Fibroblast of pulmonary artery (primary cell): ENCODE measurements around the gene ABCD2.
"Not testable (repeated sequence)": the region's sequence is repeated elsewhere in the genome, so short reads cannot be mapped to it uniquely, and the experiment has no call there.

Experiments used
- DNase-seq: peaks from one replicate; pipeline ENCODE4 v3.0.0-alpha.2; 2010; ENCODE audit warnings: low read depth
- H3K4me3 ChIP-seq: replicated peaks from 2 replicates; pipeline ENCODE4 v1.5.1; 2011; ENCODE audit warnings: low read depth, mild to moderate bottlenecking, control low read depth, low read length, moderate library complexity
- TF ChIP-seq, protein P1 (sequence below): IDR thresholded peaks from 2 replicates; pipeline ENCODE4 v1.5.1; 2011; ENCODE audit warnings: mild to moderate bottlenecking, control low read depth, low read length, inconsistent platforms; ENCODE audit errors: missing control alignments

The ABCD2 gene

DNA sequence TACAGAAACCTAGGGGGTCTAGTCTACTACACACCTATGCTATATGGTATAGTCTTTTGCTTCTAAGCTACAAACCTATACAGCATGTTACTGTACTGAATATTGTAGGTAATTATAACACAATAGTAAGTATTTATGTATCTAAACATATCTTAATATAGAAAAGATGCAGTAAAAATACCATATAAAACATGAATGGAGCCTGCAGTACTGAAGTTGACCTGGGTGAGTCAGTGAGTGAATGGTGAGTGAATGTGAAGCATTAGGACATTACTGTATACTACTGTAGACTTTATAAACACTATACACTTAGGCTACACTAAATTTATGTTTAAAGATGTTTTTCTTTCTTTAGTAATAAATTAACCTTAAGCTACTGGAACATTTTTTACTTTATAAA, 13.1 kb upstream of the ABCD2 start:
- TF ChIP-seq, protein P1, sequence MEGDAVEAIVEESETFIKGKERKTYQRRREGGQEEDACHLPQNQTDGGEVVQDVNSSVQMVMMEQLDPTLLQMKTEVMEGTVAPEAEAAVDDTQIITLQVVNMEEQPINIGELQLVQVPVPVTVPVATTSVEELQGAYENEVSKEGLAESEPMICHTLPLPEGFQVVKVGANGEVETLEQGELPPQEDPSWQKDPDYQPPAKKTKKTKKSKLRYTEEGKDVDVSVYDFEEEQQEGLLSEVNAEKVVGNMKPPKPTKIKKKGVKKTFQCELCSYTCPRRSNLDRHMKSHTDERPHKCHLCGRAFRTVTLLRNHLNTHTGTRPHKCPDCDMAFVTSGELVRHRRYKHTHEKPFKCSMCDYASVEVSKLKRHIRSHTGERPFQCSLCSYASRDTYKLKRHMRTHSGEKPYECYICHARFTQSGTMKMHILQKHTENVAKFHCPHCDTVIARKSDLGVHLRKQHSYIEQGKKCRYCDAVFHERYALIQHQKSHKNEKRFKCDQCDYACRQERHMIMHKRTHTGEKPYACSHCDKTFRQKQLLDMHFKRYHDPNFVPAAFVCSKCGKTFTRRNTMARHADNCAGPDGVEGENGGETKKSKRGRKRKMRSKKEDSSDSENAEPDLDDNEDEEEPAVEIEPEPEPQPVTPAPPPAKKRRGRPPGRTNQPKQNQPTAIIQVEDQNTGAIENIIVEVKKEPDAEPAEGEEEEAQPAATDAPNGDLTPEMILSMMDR: no peak
- no peak overlapping the region for H3K4me3 ChIP-seq
- DNase-seq: no peak

DNA sequence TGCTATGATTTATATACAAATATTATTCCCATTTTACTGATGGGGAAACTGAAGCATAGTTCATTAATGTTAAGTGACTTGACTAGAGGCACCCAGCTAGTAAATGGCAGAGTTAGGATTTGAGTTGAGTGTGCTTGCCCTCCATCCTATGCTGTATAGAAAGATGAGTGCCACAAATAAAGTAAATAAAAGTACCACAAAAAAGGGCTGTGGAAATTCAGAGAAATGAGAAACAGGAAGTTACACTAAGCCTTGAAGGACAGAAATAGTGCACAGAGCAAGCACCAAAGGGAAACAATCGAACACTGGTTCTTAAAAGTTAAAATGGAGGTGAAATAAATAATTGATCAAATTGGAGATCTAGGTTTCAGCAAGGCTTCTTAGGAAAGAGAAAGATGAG, 9.2 kb upstream of the ABCD2 start:
- no peak overlapping the region for H3K4me3 ChIP-seq
- no peak for DNase-seq
- TF ChIP-seq, protein P1: no peak

DNA sequence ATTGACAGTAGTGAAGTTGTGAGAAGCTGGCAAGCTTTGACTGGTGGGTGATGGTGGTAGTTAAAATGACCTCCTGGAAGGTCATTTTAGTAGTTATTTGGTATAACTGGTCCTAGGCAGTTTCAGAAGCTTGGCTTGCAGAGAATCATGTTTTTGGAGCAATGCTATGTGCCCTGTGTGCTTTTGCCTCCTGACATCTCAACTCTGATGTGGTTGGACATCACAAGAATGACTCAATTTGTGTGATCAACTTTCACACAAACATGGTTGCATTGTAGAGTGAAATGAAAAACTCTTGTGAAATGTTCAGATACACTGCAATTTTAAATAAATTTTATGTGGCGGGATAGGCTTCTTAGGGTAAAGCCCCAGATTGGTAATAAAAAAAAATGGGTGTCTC, 8.3 kb upstream of the ABCD2 start:
- TF ChIP-seq, protein P1: no peak
- no peak overlapping the region for H3K4me3 ChIP-seq
- DNase-seq: no peak

DNA sequence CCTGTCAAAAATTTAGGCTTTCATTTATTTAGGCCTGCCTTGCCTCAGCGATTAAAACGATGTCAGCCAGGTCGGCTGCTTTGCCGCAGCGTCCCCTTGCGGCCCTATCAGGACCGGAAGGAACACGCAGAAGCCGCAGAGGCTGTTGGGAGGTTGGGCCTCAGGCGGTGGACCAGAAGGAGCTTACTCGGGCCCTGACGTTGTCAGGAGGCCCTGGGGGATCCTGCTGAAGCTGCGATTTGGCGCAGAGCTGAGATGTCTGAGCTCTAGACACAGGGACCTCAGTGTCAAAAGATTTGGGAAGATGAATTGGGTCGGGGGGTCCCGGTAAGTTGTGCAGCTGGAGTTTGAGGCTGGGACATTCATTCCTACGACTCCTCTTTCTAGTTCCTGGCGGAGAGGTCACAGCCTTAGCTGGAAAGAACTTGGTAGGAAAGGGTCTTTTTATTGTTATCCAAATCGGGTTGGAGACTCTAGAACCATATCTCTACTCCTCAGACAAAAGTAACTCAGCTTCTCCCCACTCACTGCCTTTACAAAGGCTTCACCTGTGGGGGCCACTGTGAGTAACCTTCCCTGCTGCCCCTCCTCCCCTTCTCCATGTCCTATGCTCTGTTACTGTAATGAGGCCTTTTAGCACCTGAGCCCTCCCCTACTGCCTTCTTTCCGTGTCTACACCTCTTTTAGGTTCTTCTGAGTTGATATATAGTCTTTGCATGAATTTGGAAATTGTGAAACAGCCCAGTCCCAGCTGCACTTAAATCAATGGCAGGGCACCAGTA, 6.6 kb upstream of the ABCD2 start:
- DNase-seq: no peak
- TF ChIP-seq, protein P1: no peak
- H3K4me3 ChIP-seq: no peak overlapping the region

DNA sequence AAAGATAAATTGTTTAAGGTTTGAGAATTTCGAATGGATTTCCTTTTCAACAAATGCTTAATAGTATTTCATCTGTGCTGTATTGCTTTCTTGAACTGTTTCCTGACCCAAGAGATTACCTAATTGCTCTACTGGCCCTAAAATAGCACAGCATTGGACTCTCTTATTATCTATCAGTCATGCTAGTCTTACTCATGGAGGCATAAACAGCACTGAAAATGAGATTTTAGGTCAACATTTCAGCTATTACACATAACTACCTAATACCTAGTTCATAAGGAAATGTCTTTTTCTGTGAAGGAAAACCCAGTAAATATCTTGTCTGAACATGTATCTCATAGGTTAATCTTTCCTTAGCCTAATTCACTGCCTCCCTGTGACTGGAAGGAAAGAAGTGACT, 4.3 kb upstream of the ABCD2 start:
- H3K4me3 ChIP-seq: no peak overlapping the region
- TF ChIP-seq, protein P1: no peak
- DNase-seq: no peak

DNA sequence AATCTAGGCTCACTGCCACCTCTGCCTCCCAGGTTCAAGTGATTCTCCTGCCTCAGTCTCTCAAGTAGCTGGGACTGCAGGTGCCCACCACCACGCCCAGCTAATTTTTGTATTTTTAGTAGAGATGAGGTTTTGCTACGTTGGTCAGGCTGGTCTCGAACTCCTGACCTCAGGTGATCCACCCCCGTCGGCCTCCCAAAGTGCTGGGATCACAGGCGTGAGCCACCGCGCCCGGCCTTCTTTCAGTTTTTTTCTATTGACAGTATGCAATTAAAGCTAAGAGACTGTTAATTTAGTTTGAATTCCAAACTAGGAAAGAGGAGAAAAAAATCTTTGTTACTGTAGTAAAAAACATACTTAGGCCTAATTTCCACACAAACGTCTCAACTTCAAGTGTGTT, 3.6 kb upstream of the ABCD2 start:
- H3K4me3 ChIP-seq, DNase-seq: not testable (repeated sequence)

DNA sequence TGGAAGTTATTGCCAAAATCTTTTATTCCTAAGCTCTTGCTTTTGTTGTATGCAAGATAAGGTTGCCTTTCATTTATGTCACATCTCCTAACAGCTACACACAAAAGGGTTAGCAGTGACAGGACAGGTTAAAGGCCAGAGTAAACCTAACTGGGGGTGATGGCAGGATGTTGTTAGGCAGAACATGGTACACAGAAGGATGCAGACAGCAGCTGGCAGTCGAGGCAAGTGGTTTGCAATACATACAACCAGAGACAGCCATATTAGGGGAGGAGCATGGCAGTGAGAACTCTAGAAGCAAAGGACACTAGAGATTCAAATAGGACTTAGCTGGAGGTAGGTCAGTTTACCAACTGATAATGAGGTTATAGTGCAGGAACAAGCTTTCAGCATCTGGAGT, 2.7 kb upstream of the ABCD2 start:
- no peak for DNase-seq
- TF ChIP-seq, protein P1: no peak
- H3K4me3 ChIP-seq: no peak overlapping the region
